Hematopoietic multipotent progenitor cell treated with erythropoietin and hydrocortisone succinate and interleukin-3 and kit ligand, for 8 days (in vitro differentiated cells): ENCODE measurements around the gene DBH.

Source experiments
- DNase-seq: peaks from one replicate; pipeline ENCODE4 v3.0.0-alpha.2; 2015

Gene DBH

DNA sequence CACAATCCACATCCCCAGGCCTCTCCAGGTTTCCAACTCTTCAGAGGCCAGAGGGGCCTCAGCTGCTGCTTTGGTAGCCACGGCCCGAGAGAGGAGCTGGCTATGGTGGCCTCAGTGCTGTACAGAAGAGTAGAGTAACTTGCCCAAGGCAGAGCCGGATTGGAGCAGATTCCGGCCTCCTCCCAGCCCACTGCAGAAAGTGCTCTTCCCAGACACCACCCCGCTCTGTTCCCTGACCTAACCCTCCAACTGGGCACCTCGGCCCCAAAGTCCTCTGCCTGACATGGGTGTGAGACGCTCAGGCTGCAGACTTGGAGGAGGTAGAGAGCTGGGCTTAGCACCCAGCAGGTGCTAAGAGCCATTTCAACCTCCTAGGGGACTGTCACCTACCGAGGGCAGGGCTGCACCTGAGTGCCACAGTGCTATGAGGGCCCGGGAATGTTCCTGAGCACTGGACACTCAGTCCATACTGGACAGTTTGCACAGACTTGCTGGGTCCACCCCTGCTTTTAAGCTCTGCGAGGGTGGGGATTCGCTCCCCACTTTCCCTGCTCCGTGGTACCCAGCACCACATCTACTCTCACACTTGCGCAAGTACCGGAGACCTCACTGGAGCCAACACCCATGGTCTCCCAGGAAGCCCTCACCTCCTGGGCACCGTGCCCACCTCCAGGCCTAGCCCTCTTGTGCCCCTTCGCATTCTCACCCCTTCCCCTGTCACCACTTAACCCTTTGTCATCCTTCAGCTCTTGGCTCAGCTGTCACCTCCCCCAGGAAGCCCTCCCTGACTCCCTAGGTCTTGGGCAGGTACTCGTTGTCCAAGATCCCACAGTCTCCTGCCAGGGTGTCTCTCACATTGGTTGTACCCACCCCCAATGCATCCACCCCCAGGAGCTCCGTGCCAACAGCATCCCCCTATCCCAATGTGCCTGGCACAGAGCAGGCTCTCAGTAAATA, 49.8 kb downstream of the DBH start:
- no peak for DNase-seq

DNA sequence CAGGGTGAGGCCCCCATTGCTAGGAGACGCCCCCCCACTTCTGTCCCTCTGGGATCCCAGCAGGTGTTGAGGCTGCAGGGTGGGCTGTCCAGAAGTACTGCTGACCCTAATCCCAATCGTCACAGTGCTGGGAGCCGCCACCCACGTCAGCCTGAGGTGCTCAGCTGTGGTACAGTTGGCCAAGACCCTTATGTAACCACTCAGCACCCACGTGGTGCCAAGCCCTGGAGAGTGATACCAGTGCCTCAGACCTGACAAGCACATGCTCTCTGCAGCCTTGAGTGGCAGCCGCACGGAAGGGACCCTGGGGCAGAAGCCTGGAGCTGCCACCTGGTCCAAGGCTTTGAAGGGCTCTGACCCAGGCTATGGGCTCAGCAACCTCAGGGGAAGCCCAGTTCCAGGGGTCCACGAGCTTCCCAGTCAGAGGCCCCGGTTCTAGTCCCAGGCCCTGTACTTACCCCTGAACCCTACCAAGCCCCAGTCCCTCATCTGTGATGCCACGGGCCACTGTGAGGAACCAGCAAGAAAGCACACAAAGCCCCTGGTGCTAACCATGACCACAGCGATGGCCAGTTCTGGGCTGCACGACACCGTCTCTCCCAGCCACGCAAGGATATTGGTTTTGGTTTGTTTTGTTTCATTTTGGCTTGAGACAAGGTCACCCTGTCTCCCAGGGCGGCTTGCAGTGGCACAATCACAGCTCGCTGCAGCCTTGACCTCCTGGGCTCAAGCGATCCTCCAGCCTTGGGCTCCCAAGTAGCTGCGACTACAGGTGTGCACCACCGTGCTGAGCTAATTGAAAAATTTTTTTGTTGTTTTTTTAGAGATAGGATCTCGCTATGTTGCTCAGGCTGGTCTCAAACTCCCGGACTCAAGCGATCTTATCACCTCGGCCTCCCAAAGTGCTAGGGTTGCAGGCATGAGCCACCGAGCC, 50.7 kb downstream of the DBH start:
- DNase-seq = no peak

DNA sequence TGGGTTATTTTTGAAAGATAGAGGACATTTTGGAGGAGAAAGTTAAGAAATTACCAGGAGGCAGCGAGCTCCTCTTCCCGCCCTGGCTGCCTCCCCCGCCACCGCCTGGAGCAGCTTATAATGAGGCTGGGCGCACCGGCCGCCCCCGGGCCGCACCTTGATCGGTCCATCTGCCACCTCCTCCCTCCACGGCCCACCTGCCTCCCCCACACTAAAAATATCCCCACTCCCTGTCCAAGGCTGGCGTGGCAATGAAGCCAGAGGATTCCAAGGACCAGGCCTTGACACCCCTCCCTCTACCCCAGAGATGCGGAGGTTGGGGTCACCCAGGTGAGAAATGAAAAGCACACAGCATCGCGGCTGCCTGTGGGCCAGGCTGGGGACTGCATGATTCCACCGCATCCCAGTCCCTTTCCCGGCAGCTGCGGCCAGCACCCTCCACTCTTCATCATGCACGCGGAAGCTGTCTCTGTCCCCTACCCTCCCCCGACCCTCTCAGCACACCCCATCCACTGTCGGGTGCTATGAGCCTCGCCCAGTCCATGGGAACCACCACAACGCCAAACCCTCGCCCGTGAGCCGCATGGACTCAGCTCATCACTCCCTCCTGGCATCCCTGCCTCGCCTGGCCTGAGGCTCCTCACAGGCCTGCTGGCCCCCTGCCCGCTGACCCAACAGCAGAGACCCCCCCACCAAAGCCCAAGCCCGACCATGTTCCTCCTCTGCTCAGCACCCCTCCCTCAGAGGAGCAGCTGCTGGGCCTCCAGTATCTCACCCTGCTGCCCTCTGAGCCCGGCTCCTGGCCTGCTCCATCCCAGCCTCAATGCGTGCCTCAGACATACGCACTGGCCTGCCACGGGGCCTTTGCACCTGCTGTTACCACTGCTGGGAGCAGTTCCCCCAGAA, 51.9 kb downstream of the DBH start:
- no peak for DNase-seq

DNA sequence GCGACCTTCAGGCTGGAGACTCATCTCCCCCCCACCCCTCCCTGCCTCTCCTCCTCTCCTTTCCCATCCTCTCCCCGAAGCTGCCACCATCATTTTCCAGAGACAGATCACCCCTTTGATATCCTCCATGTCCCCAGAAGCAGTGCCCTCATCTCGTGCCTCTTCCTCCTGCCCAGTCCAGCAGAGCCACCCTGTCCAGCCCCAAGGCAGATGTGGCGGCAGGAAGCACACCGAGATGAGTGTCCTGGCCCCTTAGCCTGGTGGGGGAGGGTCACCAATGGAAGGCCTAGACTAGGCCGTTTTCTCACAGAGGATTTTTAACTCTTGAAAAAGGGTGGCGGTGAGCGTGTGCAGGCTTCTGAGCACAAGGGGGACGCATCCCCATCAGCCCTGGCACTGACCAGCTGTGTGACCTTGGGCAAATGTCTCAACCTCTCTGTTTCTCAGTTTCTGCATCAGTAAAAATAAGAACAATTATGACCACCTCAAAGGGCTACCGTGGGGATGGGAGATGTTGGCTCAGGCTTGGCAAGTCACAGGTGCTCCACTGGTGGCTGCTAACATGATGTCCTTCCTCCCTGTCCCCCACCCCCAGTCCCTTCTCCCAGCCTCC, 53.1 kb downstream of the DBH start:
- no peak for DNase-seq

DNA sequence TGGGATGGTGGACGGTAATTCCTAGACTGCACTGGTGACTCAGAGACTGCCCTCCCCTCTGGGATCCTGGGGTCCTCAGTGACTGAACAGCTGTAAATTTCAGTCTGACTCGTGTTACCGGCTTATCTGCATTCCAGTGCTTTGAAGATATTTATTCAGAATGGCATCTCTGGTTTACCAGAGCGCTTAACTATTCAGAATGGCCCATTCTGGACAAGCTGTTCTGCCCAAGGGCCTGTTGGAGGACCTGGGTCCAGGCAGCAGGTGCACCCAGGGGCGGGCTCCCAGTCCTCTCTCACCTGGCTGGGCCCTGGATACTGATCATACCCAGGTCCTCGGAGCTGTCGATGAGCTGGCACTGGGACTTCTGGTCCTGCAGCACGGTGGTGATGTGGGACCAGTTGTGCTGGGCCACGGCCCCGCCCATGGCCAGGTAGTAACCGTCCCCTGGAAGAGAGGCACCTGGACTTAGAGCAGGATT, 54.0 kb downstream of the DBH start:
- no peak for DNase-seq

DNA sequence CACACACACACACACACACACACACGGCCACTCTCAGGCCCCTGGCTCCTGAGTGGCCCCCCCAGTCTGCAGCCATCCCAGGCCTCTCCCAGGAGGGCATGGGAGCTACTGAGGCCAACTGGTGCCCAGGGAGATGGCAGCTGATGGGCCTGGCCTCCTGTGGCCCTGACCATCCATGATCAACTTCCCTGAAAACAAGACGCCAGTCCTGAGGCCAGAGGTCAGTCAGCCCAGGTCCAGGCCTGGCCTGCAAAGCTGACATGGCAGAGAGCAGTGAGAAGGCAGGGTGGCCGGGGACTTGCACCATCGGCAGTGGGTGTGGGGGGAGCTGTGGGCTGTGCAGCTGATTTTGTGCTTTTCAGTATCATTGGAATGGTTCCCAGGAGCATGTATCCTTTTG, 55.0 kb downstream of the DBH start:
- DNase-seq = no peak

DNA sequence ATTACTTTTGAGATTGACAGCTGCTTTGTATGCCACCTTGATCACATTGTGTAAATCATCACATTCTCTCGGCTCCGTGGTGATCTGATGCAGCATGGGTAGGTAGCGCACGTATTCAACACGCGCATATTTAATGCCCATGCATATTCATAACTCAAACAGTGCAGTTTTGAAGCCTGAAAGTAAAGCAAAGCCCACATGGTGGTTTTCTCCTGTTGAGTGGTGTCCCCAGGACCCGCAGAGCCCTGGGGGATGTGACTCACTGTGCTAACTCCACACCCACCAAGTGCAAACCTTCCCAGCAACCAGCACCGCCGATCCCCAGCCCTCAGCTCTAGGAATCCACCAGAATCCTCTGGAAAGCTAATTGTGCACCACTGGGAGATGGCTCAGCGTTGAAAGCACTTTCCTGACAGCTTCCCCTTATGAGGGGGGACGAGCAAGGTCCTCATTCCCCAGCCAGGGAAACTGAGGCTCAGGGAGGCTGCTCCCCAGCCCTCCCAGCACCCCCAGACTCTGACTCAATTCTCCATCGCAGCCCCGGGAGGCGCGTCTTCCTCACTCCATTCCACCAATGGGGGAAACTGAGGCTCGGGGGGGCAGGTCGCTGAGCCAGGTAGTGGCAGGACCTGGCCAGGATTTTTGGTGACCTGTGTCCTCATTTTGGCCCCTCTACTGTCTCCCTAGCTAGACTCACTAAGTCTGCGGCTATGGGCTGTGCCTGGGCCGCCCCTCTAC, 55.6 kb downstream of the DBH start:
- DNase-seq = no peak

DNA sequence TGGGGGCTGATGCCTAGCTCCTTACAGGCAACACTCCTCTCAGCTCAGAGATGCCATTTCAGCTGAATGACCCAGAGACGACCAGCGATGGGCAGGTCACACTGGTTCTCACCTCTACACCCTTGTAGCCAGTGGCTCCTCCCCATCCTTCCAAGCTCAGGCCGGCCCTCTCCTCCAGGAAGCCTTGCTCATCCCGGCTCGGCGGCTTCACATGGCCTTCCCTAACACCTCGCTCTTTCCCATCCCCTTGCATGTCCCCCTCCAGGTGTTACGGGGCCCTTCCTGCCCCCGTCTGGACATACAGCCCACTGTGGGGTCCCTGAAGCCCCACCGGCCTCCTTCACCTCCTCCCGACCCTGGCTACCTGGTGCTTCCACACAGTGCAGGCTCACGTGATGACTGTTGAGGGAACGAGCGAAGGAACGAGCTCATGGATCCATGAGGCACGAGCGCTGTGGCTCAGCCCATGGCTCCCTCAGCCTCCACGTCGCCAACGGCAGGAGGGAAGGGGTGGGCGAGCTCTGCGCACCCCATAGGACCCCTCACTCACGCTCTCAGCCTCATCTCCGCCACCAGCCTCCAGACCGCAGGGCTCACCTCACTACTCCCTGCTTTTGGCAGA, 56.3 kb downstream of the DBH start:
- DNase-seq = no peak

DNA sequence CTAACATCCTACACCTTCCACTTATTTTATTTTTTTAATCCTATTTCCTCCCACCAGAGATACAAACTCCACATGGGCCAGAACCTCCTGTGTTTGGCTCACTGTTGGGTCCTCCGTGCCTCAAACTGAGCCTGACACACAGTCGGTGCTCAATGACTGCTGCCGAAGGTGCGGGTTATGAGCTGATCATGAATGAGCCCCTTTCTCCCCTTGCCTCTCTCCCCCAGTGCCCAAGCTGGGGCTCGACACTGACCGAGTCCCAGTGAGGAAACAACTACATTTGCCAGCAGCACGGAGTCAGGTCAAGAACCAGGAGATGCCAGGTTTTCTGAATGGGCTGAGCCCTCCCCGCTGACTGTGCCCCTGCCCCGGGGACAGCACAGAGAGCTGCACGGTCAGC, 57.0 kb downstream of the DBH start:
- DNase-seq = no peak

DNA sequence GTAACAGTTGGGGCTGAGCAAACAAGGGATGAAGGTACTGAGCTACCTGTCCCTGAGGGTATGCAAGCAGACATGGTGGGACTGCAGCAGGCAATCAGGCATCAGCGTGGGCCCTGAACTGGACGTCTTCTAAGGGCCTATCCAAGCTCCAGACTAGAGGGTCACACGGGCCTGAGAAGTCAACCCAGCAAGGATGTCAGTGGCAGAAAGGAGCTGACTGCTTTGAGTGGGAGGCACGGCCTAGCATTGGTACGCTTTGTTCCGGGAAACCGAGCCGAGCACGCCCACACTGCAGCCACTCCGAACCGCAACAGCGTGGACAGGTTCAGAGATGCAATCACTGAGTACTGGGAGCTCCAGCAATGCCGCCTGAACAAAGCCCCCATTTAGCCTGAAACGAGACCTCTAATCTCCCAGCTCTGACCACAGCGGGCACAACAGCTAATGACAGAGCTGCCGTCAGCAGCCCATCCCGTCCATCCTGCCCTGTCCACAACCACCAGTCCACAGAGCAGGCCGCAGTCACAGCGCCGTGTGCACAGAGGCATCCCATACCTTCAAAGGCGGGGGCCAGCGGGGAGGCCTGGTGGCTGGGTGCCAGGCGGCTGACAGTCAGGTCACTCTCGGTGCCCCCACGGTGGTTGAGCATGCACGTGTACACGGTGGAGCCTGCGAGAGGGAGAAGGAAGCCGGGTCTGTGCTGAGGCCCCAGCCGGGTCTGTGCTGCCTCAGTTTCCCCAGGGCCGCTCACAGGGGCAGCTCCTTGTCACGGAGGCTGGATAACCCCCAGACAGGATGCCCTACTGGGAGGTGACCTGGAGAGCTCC, 57.8 kb downstream of the DBH start:
- no peak for DNase-seq

DNA sequence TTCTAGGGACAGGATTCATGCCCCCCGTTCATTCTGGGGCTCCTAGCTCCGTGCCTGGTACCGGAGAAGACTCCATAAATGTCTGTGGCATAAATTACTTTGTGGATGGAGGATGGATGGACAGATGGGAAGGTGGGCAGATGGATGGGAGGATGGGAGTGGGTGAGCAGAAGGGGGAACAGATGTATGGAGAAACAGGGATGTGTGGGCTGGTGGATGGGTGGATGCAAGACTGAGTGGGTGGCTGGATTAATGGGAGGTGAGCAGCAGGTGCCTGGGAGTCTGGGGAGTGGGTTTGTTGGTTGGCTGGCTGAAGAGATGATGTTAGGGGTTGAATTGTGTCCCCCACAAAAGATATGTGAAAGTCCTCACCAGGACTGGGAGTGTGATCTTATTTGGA, 58.5 kb downstream of the DBH start:
- DNase-seq = no peak

DNA sequence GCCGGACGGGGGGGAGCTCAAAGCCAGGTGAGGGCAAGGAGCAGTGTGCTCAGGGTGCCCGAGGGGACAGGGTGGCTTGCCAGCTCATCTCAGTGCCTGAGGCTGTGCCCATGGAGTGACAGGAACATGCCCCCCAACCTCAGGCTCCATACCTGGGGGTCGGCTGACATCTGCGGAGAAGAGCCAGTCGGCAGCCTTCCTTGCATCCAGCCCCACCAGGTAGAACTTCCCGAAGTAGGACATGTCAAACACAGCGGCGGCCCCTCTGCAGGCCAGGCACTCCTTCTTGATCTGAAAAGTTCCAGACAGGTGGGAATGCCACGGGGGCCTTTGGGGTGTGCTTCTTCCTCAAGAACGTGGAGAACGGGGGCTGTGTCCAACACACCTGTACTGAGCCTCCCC, 59.9 kb downstream of the DBH start:
- DNase-seq = no peak

DNA sequence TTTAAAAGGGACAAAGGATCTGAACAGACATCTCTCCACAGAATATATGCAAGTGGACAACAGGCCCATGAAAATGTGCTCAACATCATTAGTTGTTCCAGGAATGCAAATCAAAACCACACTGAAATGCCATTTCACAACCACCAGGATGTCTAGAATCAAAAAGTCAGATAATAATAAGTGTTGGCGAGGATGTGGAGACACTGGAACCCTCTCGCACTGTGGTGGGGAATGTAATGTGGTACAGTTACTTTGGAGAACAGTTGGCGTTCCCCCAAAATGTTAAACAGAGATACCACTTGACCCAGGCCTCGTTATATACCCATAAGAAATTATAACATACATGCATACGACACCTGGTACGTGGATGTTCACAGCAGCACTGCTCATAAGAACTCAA, 63.4 kb downstream of the DBH start:
- DNase-seq = no peak

DNA sequence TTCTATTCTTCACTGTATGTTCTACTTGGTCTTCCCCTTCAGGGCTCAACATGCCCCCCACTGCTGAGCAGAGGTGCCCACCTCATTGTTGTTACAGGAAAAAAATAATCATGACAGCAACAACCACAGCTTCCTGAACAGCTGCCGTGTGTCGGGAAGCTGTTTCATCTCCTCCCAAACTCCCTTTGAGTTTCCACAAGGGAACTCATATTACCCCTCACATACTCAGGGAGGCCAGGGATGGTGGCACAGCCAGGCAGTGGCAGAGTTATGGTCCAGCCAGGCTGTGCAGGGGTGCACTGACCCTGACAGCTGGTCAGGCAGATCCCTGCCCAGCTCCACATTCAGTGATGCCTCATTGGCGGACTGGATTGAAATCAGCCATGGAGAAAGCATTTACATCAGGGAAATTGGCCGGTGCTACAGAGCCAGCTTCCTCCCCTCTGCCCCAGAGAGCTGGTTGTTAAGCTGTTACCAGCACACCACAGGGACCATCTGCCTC, 64.7 kb downstream of the DBH start:
- DNase-seq = no peak

DNA sequence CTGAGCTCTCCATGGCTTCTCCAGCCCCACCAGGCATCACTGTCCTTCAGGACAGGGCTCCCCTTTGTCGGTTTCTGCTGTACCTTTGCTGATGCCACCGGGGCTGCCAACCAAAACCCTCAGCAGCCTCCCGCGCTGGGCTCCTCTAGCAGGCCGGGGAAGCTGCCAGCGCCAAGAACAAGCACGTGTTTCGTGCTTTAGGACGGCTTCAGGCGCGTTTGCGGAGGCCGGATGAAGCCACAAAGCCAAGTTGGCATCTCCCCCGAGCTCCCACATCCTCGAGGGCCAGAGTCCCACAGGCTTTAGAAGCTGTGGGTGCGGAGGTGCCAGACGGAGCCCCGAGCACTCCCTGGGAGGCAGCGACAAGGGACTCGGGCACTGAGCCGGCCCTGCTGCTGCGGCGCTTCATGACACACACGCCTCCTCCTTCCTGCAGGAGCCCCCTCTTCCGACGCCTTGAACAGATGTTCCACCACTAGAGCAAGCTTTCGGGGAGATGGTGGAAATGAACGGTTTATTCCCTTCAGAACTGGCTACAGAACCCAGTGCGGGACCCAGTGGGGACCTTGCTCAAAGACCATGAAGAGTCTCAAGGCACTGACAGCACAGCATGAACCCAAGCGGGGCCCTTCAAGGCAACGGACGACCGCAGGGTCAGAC, 65.3 kb downstream of the DBH start:
- no peak for DNase-seq

DNA sequence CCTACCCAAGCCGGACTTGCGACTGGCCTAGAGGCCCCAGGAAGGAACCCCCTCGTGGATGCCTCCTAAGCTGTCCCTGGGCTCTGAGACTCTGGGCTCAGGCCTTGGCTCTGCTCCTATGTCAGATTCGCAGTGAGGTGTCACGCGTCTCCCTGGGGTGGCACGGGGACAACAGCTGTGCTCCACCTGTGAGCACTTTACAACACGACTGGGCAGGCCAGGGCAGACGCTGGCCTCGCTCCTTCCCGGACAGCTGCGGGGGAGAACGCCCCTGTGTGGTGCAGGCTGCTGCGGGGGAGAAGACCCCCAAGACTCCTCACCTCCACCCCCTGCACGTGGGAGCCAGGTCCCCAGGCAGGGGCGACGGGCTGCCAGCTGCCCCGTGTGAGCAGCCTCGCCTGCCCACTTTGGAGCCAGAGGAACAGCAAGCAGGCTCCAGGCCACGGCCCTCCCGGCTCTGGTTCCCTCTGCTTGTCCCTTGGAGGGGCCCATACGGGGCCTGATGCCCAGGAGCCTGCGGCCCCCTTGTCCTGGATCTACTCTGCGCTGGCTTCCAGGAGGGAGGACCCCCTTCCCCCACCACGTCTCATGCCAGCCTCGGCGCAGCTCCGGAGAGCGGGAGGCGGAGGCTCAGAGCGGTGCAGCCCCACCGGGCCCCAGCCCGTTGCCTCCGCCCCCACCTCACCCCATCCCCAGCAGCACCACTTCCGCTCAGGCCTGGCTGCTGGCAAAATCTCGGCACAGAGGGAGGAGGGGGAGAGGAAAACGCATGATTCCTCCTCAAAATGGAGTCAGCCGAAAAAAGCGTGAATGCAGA, 66.0 kb downstream of the DBH start:
- no peak for DNase-seq

DNA sequence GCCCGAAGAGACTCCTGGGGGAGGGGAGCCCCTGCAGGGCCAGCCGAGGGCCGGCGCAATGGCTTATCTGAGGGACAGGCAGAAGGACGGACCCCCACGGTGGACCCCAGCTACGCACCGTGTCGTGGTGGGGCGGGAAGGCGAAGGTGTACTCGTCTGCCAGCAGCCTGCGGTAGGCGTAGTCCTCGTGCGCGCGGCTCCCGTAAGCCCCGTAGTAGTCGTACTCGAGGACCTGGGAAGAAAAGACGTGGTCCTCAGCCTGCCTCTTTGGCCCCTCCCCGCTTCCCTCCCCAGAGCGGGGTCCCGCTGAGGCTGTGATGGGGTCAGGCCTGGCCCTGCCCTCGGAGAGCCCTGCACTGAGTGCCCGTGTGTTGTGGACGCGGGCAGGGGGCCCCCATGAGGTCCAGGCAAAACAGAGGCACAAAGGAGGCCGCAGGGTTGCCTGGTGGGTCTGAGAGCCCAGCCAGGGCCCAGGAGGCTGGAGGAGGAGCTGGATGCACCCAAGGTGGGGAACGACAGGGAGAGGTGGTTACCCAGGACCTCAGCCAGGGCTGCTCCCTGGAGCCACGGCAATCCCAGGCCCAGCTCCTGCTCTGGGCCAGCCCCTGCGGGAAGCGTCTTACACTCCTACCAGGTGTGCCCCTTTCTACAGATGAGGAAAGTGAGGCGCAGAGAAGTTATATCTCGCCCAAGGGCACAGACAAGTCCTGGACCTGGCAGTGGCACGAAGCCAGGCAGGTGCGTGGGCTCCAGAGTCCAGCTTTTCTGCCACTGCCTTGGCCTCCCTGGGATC, 66.8 kb downstream of the DBH start:
- DNase-seq = no peak
